Activated naive CD8-positive, alpha-beta T cell treated with anti-CD3 and anti-CD28 coated beads, Interleukin-2, amount 10 ng/mL, durations not matched to agents 7 days and 5 days (primary cell): ENCODE measurements around the gene LEMD2. TPM values are rescaled to one million over a fixed set of nuclear protein-coding genes. Genes with fewer than 3 reads are reported as not detected.
"Not testable (repeated sequence)": the region's sequence is repeated elsewhere in the genome, so short reads cannot be mapped to it uniquely, and the experiment has no call there.

ENCODE experiments used
- ATAC-seq: fragments of 150-1000 bp; cut with Tn5 transposase; one replicate; pipeline ENCODE4 v1.10.0; 2021; ENCODE audit warnings: low read depth, moderate library complexity
- POLR2A ChIA-PET: fragments of 350-600 bp; sonication (Branson Sonifier 250); formaldehyde crosslinking; loops from one replicate; lab custom pipeline; 2021; ENCODE audit warnings: antibody characterized with exemption; lab: Charles Lee
- DNase-seq: peaks from one replicate; pipeline ENCODE4 v3.0.0; 2021
- H3K27ac Mint-ChIP-seq: one replicate; pipeline ENCODE4 v1.8.0; 2022; ENCODE audit warnings: mild to moderate bottlenecking, mixed read lengths
- H3K27me3 Mint-ChIP-seq: one replicate; pipeline ENCODE4 v1.8.0; 2022; ENCODE audit warnings: mild to moderate bottlenecking, moderate library complexity, mixed read lengths
- H3K36me3 Mint-ChIP-seq: one replicate; pipeline ENCODE4 v1.8.0; 2021; ENCODE audit warnings: mild to moderate bottlenecking, mixed read lengths
- H3K4me1 Mint-ChIP-seq: one replicate; pipeline ENCODE4 v1.8.0; 2021; ENCODE audit warnings: mixed read lengths
- H3K4me3 Mint-ChIP-seq: one replicate; pipeline ENCODE4 v1.8.0; 2022; ENCODE audit warnings: mild to moderate bottlenecking, moderate library complexity, mixed read lengths
- H3K9me3 Mint-ChIP-seq: one replicate; pipeline ENCODE4 v1.8.0; 2021; ENCODE audit warnings: mixed read lengths
- total RNA-seq, 2 experiments: library from RNA; stranded (reverse); gene quantifications; one replicate each; pipeline ENCODE4 v1.2.3, GENCODE V29; 2021

Gene LEMD2
- total RNA-seq: 10 to 100 TPM; 83.9 to 84.7 TPM

- peaks cover 11% of the 10 kb centered on the region for H3K36me3 Mint-ChIP-seq
- peaks cover 46% of the 10 kb centered on the region for H3K4me1 Mint-ChIP-seq
- POLR2A ChIA-PET: interaction anchor here (1.0 to 2.1 kb wide), 4 partner anchors 18 to 126 kb away, joined by 4 to 27 read pairs (median 8); no protein-coding TSS in a partner anchor
- ATAC-seq: peak; percentile 82
- DNase-seq: peak; percentile 96
- peak within 1 kb of the TSS; percentile 94 for H3K4me3 Mint-ChIP-seq
- H3K27me3 Mint-ChIP-seq: peaks cover 7% of the 10 kb centered on the region
- H3K27ac Mint-ChIP-seq: peak within 1 kb of the TSS; percentile 97
- no peaks in the 10 kb centered on the region for H3K9me3 Mint-ChIP-seq
These were observed at the start of gene LEMD2 for GRCh38 chr6:33788694-33789549. Gene LEMD2, minus strand, starts transcription at chr6:33789130. Its CDS starts 14 bp downstream, at chr6:33789116.

DNA sequence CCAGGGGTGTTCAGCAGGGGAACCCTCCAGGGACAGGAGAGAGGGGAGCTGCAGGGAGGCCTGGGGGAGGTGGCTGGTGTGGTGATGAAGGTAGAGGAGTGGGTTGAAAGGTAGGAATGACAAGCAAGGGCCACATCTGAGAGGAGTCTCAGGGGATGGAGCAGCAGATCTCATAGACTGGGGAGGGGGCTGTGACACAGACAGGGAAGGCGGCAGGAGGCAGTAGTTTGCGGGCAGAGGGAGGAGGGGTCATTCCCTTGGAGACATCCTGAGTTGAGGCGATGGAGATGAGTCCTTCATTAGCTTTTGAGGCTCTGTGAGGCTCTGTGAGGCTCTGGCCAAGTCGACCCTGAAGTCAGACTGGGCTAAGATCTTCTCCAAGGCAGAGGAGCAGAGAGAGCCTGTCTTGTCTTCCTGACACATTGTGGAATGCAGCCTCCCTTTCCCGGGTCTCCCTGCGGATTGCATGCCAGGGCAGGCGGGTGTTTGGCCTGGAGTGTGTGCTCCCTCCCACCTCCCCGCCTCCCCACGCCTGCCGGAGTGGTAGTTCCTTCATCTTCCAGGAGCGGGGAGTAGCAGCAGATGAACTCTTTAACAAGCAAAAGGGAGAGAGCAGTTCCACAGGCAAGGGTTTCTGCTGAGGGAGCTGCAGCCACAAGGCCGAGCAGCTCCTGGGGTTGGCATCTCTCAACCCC lies 49.2 kb upstream of the LEMD2 start:
- H3K4me3 Mint-ChIP-seq: no peak overlapping the region
- ATAC-seq (no peak), DNase-seq (no peak)
- POLR2A ChIA-PET: no interaction called here
- no peaks in the 10 kb centered on the region for H3K36me3 Mint-ChIP-seq
- H3K9me3 Mint-ChIP-seq: no peaks in the 10 kb centered on the region
- peaks cover 12% of the 10 kb centered on the region for H3K4me1 Mint-ChIP-seq
- no peak overlapping the region for H3K27ac Mint-ChIP-seq
- H3K27me3 Mint-ChIP-seq: peaks cover 27% of the 10 kb centered on the region

DNA sequence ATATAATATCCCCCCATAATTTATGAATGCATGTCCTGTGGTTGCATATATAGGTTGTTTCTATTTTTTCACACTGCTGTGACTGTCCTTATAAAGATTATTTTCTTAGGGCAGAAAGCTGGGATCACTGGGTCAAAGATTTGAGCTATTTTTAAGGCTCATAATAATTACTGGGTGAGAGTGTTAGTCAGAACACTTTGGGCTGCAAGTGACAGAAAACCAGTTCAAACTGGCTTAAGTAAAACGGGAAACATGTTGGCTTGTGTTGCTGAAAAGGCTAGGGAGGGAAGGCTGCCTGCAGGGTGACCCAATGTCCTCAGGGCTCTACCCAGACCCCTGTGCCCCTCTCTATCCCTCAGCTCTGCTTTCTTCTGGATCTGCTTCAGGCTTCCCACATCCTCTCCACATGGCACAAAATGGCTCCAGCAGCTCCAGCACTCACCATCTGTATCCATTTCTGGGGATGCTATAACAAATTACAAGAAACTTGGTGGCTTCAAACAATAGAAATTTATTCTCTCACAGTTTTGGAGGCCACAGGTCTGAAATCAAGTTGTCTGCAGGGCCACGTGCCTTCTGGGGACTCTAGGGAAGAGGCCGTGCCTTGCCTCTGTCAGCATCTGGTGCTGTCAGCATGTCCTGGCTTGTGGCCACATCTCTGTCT lies 48.0 kb upstream of the LEMD2 start:
- H3K27me3 Mint-ChIP-seq: peaks cover 27% of the 10 kb centered on the region
- no peak overlapping the region for H3K27ac Mint-ChIP-seq
- POLR2A ChIA-PET: no interaction called here
- ATAC-seq (no peak), DNase-seq (no peak)
- no peak overlapping the region for H3K4me3 Mint-ChIP-seq
- H3K36me3 Mint-ChIP-seq: no peaks in the 10 kb centered on the region
- no peaks in the 10 kb centered on the region for H3K9me3 Mint-ChIP-seq
- peaks cover 12% of the 10 kb centered on the region for H3K4me1 Mint-ChIP-seq

DNA sequence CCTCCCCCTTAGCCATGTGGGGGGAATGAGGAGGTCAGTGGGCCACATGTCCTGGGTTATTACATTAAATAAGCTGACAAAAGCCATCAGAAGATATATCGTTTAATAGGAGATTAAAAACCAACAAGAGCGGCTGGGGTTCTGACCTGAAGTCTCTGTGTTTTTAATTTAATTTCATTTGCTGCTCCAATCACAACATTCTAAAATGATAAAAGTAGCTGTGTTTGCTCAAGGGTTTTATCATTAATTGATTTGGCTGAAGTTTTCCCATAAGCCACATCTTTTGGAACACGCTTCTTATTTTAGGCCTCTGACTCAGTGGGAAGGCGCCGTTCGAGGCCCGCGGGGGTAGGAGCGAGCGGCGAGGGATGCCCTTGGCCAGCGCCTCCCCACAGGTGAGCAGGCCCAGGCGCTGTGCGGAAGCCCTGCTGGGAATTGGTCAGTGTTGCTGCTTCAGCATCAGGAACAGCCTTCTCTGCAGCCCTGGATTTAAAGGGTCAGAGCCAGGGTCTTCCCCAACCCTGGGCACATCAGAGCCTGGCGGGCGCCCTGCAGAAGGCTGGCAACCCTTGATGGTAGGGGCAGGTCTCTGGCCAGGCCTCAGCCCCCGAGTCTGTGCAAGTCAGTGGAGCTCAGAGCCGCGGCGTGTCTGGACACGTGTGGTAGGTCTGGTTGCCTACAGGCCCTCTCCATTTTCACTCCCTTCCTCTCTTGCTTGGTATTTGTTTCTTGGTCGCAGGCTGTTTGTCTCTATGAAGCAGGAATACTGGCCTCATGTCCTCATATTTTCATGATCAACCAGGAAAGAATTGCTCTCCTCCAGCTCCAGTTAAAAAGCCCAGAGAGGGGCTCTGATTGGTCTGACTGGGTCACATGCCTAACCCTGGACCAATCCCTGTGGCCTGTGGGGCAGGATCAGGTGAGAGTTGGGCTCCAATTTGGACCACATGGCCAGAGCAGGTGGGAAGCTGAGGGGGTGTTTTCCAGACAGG lies 45.8 kb upstream of the LEMD2 start:
- H3K4me3 Mint-ChIP-seq: no peak overlapping the region
- H3K27me3 Mint-ChIP-seq: peaks cover 27% of the 10 kb centered on the region
- no peaks in the 10 kb centered on the region for H3K9me3 Mint-ChIP-seq
- H3K36me3 Mint-ChIP-seq: no peaks in the 10 kb centered on the region
- no peak for DNase-seq
- peaks cover 3% of the 10 kb centered on the region for H3K4me1 Mint-ChIP-seq
- no peak for ATAC-seq
- H3K27ac Mint-ChIP-seq: no peak overlapping the region
- POLR2A ChIA-PET: interaction anchor here (0.5 kb wide), 1 partner anchor 1292 kb away, joined by 7 read pairs; no protein-coding TSS in a partner anchor

DNA sequence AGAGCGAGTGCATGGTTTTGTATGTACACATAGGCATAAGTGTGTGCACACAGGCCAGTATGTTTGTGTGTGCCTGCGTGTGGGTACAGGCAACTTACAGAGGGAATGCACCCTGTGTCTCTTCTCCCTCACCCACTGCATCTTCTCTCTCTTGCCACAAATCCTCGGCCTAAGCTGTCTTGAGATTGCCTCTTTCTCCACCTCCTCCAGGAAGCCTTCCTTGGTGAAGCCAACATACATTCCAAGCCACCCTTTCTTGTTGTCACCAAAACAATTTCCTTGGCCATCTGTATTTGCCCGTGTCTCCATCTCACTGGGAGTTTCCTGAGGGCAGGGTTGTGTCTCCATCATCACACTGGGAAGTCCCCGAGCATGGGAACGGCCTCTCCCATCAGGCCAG lies 44.7 kb upstream of the LEMD2 start:
- H3K27ac Mint-ChIP-seq: no peak overlapping the region
- H3K9me3 Mint-ChIP-seq: no peaks in the 10 kb centered on the region
- H3K4me1 Mint-ChIP-seq: no peaks in the 10 kb centered on the region
- no peaks in the 10 kb centered on the region for H3K36me3 Mint-ChIP-seq
- DNase-seq: no peak
- POLR2A ChIA-PET: no interaction called here
- H3K27me3 Mint-ChIP-seq: peaks cover 29% of the 10 kb centered on the region
- H3K4me3 Mint-ChIP-seq: no peak overlapping the region
- no peak for ATAC-seq

DNA sequence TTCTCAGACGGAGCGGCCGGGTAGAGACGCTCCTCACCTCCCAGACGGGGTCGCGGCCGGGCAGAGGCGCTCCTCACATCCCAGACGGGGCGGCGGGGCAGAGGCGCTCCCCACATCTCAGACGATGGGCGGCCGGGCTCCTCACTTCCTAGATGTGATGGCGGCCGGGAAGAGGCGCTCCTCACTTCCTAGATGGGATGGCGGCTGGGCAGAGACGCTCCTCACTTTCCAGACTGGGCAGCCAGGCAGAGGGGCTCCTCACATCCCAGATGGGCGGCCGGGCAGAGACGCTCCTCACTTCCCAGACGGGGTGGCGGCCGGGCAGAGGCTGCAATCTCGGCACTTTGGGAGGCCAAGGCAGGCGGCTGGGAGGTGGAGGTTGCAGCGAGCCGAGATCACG lies 43.9 kb upstream of the LEMD2 start:
- ATAC-seq, H3K27ac Mint-ChIP-seq, H3K36me3 Mint-ChIP-seq: not testable (repeated sequence)

DNA sequence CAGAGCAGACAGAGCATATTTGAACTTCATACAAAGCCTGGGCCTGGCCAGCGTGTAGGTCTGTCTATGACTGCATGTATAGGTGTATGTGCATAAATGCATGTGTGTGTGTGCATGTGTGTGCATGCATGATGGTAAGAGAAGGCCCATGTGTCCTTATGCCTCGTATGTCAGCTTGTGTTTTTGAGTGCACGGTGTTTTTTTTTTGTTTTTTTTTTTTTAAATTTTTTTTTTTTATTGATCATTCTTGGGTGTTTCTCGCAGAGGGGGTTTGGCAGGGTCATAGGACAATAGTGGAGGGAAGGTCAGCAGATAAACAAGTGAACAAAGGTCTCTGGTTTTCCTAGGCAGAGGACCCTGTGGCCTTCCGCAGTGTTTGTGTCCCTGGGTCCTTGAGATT lies 42.8 kb upstream of the LEMD2 start:
- H3K4me3 Mint-ChIP-seq, ATAC-seq, H3K9me3 Mint-ChIP-seq, H3K36me3 Mint-ChIP-seq, H3K4me1 Mint-ChIP-seq, DNase-seq, POLR2A ChIA-PET, H3K27ac Mint-ChIP-seq: not testable (repeated sequence)
- peaks cover 23% of the 10 kb centered on the region for H3K27me3 Mint-ChIP-seq

More for the DNA sequence above, 43.9 kb upstream of the LEMD2 start:
- H3K9me3 Mint-ChIP-seq, DNase-seq, POLR2A ChIA-PET, H3K4me3 Mint-ChIP-seq, H3K4me1 Mint-ChIP-seq: not testable (repeated sequence)
- H3K27me3 Mint-ChIP-seq: peaks cover 29% of the 10 kb centered on the region

GRCh38 chr6:33830635-33831240 lies 41.8 kb upstream of the LEMD2 start:
- ATAC-seq (no peak), DNase-seq (no peak)
- peaks cover 17% of the 10 kb centered on the region for H3K27me3 Mint-ChIP-seq
- POLR2A ChIA-PET: no interaction called here
- H3K27ac Mint-ChIP-seq: no peak overlapping the region
- H3K4me3 Mint-ChIP-seq: no peak overlapping the region
- no peaks in the 10 kb centered on the region for H3K36me3 Mint-ChIP-seq
- H3K9me3 Mint-ChIP-seq: no peaks in the 10 kb centered on the region
- H3K4me1 Mint-ChIP-seq: no peaks in the 10 kb centered on the region

DNA sequence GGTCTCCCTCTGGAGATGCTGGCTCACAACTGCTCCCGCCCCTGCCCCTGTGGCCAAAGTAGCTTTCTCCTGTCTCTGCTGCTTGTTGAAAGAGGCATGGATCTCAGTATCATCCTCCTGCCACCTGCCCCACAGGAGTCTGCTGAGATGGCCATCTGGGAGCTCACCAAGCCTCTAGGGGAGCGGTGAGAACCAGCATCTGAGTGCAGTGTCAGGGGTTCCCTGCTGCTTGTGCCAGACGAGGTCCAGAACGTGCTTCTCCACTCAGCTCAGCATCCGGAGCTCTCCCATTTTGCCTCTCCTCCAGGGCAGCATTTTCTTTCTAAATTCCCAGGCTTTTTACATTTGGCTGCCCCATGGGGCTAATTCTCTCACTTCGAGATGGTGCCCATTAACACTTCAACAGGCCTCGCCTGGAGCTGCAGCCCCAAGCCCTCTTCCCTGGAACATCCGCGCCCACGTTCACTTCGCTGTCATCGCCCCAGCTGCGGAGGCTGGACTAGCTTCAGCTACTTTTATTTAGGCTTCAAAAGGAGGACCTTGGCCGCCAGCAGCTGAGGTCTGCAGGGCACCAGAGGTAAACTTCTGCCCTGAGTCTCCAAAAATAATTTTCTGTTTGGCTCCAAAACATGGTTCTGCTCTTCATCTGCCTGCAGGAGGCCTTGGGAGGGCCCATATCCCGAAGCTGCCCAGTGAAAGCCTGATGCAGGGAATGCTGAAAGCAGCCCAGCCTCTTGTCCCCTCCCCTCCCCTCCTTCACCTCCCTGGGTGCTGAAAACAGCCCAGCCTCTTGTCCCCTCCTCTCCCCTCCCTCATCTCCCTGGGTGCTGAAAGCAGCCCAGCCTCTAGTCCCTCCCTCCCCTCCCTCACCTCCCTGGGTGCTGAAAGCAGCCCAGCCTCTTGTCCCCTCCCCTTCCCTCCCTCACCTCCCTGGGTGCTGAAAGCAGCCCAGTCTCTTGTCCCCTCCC lies 40.1 kb upstream of the LEMD2 start:
- H3K4me3 Mint-ChIP-seq: no peak overlapping the region
- no peak for DNase-seq
- H3K27me3 Mint-ChIP-seq: peaks cover 11% of the 10 kb centered on the region
- H3K4me1 Mint-ChIP-seq: no peaks in the 10 kb centered on the region
- H3K9me3 Mint-ChIP-seq: no peaks in the 10 kb centered on the region
- H3K36me3 Mint-ChIP-seq: no peaks in the 10 kb centered on the region
- no peak overlapping the region for H3K27ac Mint-ChIP-seq
- no peak for ATAC-seq
- POLR2A ChIA-PET: no interaction called here

DNA sequence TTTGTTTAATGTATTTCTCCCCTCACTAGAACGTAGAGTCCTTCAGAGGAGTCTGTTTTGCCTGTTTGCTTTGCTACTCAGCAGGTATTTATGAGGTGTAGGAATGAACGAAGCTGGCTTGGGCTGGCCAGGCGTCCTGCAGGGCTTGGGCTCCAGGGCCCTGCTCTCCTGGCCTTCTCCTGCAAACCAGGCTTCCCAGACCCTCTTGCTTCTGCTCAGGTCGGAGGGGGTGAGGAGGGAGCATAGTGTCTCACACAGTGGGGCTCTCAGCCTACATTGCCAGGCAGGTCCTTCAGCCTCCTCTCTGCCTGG lies 39.5 kb upstream of the LEMD2 start:
- Mint-ChIP-seq H3K27ac (no peak overlapping the region), H3K4me1 (no peaks in the 10 kb centered on the region), H3K9me3 (no peaks in the 10 kb centered on the region), H3K27me3 (peaks cover 11% of the 10 kb centered on the region), H3K4me3 (no peak overlapping the region), H3K36me3 (no peaks in the 10 kb centered on the region)
- DNase-seq (no peak), ATAC-seq (no peak)
- POLR2A ChIA-PET: no interaction called here

- POLR2A ChIA-PET: no interaction called here
- no peak for ATAC-seq
These were observed 38.9 kb upstream of the LEMD2 start for GRCh38 chr6:33827546-33828451.

More at GRCh38 chr6:33827546-33828451, 38.9 kb upstream of the LEMD2 start:
- H3K27me3 Mint-ChIP-seq: peaks cover 11% of the 10 kb centered on the region
- H3K4me1 Mint-ChIP-seq: no peaks in the 10 kb centered on the region
- no peak for DNase-seq
- H3K36me3 Mint-ChIP-seq: no peaks in the 10 kb centered on the region
- H3K9me3 Mint-ChIP-seq: no peaks in the 10 kb centered on the region
- H3K4me3 Mint-ChIP-seq: no peak overlapping the region
- H3K27ac Mint-ChIP-seq: no peak overlapping the region
